Stimulated activated CD8-positive, alpha-beta memory T cell treated with anti-CD3 and anti-CD28 coated beads, Interleukin-12 subunit alpha, Interleukin-12 subunit beta, amount 100 ng/mL, for 4 hours (primary cell): ENCODE data around the gene HAUS3.
A peak's percentile ranks its signal among the peaks of the same experiment; 100 is the strongest.
"Not testable (repeated sequence)": the region's sequence is repeated elsewhere in the genome, so short reads cannot be mapped to it uniquely, and the experiment has no call there.

ENCODE experiments used
- DNase-seq: peaks from one replicate; pipeline ENCODE4 v3.0.0-alpha.2; 2020; ENCODE audit warnings: low read depth

The HAUS3 gene

DNA sequence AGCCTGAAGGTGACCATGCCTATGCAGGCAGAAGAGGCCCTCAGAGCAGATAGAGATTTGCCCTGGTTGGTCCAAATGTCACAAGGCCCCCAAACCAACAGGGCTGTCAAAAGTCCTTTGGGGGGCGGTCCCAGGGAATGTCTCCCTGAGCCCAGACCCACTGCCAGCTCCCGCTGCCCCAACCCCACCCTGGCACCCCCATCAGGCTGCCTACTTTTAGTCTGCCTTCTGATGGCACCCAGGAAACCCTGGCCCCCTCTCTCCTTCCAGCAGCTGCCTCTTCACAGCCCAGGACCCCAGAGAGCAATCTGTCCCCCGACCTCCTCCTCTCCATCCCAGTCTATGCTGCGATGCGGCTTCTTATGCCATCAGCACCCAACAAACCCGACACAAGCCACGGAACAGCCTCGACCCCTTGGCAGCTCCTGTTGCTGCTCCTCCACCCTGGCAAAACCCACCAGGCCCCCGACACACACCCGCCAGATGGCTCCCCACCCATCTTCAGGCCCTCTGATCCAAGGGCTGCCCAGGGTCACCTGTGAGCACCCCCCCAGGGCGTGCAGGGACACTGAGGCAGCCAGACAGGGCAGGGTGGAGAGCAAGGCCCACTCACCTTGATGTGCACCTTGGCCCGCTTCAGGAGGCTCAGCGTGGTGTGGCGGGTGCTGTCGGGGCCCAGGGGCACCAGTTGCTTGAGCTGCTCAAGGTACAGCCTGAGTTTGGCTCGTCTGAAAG is 10.0 kb upstream of the HAUS3 start:
- no peak for DNase-seq

DNA sequence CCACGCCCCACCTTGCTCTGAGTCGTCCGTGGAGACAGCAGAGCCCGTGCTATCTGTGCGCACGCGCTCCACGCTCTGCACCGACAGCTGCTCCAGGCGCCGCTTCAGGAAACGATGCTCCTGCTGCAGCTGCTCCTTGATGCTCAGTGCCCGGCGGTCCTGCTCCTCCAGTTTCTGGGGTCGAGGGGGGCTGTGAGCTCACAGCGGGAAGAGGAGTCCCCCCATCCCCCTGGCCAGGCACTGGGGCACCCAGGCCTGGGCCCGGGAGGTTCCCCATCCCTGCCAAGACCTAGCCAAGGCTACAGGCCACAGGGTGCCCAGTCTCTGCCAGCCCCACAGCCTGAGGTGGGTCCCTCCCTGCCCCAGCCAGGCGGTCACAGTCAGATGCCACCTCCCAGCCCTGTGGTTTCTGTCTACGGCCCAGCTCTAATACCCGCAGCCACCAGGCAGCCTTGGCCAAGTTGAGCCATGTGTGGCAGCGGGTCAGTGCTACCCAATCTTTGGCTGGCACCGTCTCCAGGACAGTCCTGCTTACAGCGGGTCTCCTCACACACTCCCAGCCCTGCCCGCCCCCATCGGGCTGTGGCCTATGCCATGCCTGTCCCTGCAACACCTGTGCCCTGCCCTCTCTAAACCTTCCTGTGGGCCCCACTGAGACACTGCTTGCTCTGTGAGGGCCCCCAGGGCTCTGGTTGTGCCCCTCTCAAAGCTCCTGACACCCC is 9.3 kb upstream of the HAUS3 start:
- DNase-seq: peak; percentile 0

DNA sequence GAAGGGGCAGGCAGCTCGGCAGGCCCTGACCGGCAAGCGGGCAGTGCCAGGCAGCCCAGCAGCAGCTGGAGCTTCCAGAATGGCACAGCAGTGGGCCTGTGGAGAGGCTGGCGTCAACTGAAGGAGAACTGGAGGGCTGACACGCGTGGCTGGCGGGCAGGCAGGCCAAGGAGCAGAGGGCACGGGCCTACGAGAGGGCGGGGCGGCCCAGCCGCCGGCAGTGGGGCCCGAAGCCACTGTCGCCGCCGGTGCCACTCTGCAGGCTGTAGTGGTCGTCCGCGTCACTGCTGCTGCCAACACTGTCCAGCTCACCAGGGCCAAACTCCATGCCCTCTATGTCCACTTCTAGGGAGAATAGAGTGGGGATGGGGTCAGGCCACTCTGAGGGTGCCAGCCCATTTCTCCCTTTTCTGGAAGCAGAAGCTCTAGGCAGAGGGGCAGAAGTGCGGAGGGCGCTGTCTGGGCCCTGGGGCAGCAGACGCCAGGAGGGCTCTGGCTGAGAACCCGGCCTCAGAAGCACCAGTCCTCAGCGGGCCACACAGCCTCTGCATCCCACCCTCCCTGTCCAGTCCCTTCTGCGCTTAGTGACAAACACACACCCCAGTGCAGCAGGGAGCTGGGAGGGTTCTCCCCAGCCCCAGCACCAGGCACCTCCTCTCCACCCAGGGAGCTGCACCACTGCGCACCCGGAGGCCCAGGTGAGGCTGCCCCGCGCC is 8.6 kb upstream of the HAUS3 start:
- peak; percentile 0 for DNase-seq

DNA sequence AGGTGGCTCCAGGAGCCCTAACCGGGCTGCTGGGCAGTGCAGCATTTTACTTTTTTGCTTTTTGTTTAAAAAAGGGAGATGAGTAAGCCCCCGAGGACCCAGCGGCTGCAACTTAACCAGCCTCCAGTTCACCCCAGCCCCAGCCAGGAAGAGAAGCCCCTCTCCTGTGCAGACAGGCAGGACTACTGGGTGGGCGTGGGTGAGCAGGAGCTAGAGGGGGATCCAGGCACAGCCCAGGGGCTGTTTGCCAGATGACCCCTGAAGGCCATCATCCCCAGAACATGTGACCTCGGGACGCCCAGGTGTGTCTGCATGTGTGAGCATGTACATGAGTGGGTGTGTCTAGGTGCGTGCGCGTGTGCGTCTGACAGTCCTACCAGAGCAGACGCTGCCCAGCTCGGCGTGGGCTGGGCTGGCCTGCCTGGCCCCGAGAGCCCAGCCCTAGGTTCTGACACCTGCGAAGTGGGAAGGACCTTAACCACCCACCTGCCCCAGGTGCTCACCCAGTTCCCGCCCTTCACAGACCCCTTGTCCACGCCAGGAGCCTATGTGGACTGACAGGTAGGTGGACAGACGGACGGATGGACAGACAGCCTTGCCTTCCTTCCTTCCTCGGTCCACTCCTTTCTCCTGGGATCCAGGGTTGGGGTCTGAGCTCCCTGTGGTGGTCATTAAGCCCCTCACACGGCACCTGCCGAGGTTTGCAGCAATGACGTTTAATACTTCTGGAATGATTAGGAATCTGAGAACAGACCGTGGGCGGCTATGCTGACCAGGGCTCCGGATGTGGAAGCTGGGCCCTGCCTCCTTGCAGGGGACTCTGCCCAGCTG is 7.8 kb upstream of the HAUS3 start:
- DNase-seq: no peak

DNA sequence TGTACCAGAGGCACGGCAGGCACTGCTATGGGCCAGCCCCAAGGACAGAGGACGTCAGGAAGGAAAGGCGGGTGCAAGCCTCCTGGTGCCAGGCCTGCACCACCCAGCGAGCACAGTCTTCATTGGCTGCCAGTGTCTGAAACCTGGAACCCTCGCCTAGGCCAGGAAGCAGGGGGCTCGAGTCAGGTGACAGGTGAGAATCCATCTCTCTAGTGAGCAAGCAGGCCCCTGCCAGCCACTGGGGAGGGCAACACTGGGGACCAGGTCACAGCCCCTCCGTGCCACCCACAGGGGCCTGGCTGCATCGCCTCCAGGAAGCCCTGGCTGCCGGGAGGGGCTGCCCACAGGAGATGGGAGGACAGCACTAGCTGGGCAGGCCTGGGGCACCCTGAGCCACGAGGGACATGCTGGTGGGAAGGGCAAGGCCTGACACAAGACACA is 6.9 kb upstream of the HAUS3 start:
- no peak for DNase-seq

DNA sequence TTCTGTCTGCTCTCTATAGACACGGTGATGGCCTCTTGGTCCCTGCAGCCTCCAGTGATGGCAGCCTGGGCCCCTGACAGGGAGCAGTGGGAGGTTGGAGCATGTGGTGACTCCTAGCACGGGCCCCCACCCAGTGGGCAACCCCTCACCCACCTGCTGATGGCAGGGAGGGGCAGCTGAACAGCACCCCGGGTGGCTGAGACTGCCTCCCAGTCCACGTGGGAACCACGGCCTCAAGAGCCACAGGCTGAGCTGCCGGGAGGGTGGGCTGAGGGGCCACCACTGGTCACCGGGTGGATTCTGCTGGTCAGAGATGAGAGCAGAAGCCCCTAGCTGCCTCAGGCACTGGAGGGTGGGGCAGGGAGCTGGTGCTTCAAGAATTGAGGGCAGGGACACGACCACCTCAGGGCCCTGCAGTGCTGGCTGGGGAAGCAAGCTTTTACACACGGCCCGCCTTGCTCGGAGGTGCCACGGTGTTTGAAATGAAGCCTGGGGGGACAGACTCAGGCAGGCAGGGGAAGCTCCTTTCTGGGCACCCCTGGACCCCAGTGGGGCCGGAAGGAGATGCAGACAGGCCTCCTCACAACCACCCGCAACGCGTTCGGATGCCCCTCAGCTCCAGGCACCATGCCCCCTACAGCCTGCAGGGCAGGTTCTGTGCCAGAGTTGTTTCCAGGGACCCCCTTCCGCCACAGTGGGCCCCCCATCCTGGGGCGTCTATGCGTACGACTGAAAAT is 6.3 kb upstream of the HAUS3 start:
- peak; percentile 0 for DNase-seq

DNA sequence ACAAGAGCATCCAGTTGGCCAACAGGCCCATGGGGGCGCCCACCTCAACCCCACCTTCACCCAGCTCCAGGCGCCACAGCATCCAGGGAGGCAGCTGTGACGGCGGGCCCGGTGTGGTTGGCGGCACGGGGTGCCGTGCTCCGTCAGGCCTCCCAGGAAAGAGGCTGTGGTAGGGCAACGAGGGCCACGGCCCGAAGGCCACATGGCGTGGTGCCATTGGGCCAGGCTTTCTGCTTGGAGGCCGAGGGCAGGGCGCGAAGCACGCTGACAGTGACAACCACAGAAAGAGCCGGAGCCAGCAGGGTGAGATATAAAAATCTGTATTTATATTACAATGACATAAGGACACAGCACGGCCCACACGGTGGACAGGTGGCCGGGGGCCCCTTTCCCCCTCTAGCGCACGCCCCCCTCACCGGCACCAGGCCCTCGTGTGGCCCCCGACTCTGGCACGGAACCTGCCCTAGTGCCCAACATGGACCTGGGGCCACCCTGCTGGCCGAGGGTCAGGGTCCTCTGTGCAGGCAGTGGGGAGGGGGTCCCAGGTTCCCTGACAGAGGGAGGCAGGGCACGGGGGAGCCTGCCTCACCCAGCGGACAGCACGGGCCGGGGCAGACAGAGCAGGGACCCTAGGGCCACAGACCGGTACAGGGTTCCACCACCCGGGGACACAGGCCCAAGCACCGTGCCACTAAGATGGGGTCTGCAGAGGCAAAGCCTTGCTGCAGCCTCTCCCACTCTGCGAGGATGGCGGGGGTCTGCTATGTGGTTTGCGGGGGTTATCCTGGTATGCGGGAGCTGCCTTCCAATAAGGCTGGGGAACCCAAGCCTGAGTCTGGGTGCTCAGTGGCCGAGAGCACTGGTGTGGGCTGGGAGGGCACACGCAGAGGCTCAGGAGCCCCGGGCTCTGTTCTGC is 5.5 kb upstream of the HAUS3 start:
- DNase-seq: peak; percentile 0

DNA sequence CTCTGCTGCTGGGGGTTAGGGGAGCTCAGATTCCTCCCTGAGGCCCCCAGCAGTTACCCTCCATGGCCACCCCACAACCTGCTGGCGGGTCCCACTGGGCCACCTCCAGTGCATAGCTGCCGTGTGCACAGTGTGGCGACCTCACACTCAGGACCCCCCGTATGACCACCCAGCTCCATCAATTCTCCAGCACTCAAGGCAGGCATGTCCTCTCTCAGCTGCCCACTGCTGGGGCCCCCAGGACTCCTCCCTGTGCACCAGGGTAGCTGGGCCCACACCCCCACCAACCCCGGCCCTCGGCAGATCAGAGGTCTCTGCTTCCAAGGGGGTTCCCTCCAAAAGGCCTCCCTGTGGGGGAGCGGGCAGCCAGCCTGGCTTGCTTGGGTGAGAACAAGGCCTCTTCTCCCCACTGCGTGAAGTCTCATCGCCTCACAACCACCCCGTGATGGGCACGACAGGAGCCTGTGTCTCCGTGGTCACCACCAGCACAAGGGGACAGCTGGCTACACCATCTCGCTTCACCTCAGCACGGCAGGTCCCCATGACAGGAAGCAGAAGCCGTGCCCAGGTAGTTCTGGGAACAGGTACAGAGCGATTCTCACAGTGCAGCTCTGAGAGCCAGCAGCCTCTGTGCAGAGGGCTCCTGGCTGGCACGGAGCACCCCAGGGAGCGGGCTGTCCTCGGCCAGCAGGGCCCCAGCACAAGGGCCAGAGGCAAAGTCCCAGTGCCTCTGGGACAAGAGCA is 4.6 kb upstream of the HAUS3 start:
- no peak for DNase-seq

DNA sequence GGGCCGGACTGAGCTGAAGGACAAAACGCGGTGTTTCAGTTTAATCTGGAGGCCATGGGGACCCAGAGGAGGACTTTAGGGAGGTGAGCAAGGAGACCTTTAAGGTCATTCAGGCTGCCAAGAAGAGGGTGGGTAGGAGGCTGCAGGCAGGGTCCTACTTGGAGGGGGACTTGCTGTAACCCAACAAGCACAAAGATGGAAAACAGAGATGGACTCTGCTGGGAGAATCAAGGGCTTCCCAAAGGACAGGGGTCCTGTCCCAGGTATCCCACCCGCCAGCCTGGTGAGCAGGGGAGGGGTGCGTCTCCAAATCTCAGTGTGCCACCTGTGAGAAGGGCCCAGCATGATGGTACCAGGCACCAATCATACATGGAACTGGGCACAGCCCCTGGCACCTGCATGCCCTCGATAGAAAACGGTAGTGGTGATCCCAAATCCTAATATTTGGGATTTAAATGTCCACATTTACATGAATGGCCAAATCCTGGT is 3.9 kb upstream of the HAUS3 start:
- no peak for DNase-seq

DNA sequence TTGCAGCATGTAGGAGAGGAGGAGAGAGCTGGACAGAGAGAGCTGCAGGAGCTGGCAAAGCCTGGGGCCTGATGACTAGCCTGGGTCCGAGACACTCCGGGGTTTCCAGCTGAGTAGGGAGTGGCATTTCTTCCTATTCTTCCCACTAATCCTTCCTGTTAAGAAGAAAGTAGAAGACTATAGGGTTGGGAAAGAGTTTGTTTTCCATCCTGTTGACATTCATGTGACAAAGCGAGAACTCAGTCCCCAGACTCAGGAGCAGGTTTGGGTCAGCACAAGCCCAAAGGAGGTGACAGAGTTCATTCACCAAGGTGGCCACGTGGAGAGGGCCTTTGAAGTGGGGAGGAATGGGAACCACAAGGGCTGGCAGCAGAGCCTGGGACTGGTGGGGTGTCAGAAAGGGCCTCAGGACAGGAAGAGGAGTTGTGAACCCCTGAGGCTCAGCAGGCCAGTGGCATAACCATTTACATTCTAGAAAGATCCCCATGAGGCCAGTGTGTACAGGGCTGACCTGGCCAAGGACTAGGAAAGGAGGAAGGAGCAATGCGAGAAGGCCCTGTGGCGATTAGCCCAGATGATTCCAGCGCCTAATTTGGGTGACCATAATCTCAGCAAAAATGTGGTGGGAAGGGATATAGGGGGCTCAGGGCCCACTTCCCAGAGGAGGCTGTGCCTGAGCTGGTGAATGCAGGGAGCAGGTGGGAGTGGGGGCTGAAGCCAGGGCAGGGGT is 3.3 kb upstream of the HAUS3 start:
- no peak for DNase-seq

DNA sequence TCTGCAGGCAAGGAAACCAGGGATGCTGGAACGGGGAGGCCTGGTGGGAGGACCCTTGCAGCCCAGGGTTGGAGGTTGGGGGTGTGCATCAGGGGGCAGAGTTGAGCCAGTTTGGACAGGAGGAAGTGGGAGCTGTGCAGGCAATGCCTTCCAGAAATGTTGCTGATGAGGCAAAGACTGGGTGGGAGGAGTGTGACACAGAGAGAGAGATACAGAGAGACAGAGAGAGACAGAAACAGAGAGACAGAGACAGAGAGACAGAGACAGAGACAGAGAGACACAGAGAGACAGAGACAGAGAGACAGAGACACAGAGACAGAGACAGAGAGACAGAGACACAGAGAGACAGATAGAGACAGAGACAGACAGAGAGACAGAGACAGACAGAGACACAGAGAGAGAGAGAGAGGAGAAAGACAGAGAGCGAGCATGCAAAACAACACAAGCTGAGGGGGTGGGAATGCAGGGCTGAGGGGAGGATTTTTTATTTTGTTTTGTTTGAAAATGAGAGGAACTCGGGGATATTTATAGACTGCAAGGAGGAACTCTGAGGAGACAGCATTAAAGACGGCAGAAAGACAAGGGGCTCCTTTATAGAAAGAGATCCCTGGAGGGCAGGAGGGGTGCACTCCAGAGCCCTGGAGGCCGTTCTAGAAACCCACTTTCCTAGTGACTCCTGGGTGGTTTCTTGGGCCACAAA is 1.9 kb upstream of the HAUS3 start:
- no peak for DNase-seq

DNA sequence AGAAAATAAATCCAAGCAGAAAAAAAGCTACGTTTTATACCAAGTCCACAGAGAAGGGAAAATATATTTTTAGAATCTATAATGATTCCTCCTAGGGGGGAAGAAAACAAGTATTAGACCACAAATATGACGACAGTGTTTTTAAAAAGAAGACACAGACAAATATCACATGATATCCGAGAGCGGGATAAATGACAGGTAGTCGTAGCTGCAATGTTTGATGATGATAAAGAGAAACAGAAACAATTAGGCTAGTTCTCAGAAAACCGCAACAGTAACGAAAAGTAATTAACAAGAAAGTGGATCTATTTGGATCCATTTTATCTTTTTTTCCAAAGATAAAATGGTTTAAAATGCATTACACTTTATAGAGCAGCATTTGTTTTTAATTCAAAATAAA is 918 bp downstream of the HAUS3 start:
- no peak for DNase-seq

DNA sequence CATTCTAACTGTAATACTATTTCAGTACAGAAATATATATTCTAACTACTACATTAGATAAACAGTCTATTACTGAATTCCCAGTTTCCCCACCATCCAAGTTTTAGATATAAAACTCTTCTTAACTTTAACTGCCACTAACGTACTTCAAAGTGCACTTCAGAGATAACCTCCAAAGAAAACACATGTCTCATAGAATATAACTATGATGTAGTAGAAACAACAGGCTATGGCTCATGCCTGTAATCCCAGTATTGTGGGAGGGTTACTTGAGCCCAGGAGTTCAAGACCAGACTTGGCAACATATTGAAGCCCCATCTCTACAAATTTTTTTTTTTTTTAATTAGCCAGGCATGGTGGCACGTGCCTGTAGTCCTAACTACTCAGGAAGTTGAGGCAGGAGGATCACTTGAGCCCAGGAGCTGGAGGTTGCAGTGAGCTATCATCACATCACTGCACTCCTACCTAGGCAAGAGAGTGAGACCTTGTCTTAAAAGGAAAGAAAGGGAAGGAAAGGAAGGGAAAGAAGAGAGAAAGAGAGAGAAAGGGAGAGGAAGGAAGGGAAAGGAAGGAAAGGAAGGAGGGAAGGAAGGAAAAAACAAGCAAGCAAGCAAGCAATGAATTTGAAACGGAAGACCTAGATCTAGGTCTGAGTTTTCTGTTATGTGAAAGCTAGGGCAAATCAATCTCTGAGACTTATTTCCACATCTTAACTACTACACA is 4.8 kb downstream of the HAUS3 start:
- DNase-seq: no peak

DNA sequence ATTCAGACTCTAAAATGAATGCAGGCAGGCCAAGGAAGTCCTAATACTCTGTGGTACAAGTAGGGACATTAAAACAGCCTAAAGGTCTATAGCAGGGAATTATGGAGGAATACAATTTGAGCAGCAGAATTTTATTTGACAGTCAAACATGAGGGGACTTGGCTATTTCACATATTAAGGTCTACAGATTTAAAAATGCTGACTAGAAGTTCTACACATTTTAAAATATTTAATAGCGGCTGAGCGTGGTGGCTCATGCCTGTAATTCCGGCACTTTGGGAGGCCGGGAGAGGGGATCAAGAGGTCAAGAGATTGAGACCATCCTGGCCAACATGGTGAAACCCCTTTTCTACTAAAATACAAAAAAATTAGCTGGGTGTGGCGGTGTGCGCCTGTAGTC is 10.8 kb downstream of the HAUS3 start:
- DNase-seq: no peak

DNA sequence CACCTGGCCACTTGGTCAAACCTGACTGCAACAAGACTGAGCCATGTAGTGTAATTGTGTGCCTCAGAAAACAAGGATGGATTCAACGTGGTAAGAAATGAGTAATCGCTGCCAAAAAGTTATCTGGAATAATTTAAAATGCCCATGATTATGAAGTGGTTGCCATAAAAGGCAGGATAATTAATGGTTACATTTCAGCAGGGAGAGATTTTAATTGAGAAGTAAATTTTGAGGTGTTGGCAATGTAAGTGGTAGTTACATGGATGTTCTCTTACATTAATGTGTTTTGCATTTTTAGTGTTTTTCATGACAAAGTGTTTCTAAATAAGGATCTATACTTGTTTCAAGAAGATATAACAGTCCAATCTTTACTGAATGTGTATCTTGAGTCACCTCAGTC is 15.7 kb downstream of the HAUS3 start:
- DNase-seq: no peak

DNA sequence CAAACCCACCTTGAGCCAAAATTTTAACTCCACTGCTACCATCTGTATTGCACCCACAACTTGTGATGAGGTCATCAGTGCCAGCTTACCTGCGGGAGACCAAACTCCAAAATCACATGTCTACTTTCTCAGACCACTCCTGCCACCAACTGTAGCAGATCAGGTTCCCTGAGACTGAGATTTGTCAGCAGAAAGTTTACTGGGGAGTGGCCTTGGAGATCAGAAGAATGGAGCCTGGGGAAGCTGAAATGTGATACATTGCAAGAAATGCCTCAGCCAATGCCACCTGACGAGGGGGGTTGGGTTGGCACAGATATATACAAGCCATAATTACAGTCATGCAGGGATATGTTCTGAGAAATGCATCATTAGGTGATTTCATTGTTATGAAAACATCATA is 19.1 kb downstream of the HAUS3 start:
- no peak for DNase-seq

DNA sequence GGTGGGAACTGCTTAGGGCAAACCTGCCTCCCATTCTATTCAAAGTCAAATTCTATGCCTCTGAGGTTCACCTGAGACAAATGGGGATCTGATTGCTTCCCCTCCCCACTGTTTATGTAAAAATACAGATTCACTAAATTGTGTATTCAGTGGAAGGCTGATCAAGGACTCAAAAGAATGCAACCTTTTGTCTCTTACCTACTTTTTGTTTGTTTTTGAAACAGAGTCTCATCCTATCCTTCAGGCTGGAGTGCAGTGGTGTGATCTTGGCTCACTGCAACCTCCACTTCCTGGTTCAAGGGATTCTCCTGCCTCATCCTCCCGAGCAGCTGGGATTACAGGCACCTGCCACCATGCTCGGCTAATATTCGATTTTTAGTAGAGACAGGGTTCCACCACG is 20.5 kb downstream of the HAUS3 start:
- DNase-seq: not testable (repeated sequence)
